K562 (cell line): ENCODE measurements around the gene TNC. TPM values are rescaled to one million over a fixed set of nuclear protein-coding genes. Genes with fewer than 3 reads are reported as not detected.

Experiments
- ATAC-seq: fragments of 200-7000 bp; cut with Tn5 transposase; 3 replicates; pipeline ENCODE4 v1.9.1; 2020; ENCODE audit warnings: moderate library complexity
- BruUV-seq: library from RNA; stranded (reverse); fragments of 400-500 nt; replicated peaks from 2 replicates; lab custom pipeline; 2021; lab: Mats Ljungman, UMichigan
- CTCF ChIA-PET: fragments of 300-600 bp; formaldehyde crosslinking; extraction: SDS; loops from one replicate; lab custom pipeline; 2021; ENCODE audit warnings: low intra/inter-chr PET ratio; lab: Yijun Ruan, JAX
- POLR2A ChIA-PET: fragments of 300-600, 350-650 bp; sonication (Branson Sonifier 250); formaldehyde crosslinking; extraction: SDS; loops from one replicate; lab custom pipeline; 2021; ENCODE audit warnings: antibody characterized with exemption, inconsistent platforms; lab: Yijun Ruan, JAX
- DNase-seq, 4 experiments: peaks; one replicate each; pipeline versions ENCODE4 v3.0.0 to v3.0.0-alpha.2; 2011 to 2018; ENCODE audit warnings: low spot score in 3 of 4, mixed read lengths in 3 of 4; ENCODE audit errors: extremely low read depth in 1 of 4
- FAIRE-seq: peaks from 2 replicates; lab custom pipeline; 2011; peaks lifted over from hg19 to GRCh38; lab: Jason Lieb, UNC
- H2AFZ ChIP-seq: 2 replicates; pipeline ENCODE4 v1.6.0; 2011; ENCODE audit warnings: low read depth, low read length, control low read depth, inconsistent platforms
- H3K27ac ChIP-seq: fragments of 200-600 bp; 3 replicates; pipeline ENCODE4 v1.8.0; 2011; ENCODE audit warnings: low read depth, mild to moderate bottlenecking, control low read depth, inconsistent platforms, low read length, moderate library complexity, mixed read lengths; ENCODE audit errors: extremely low read depth
- H3K27me3 ChIP-seq, 2 experiments: fragments of 300-600 bp in 1 of 2; 2 replicates in 1 of 2; 3 replicates in 1 of 2; pipeline versions ENCODE4 v1.6.0 to v1.8.0; 2011; ENCODE audit warnings: inconsistent platforms in 2 of 2, low read length in 2 of 2, mild to moderate bottlenecking in 1 of 2, mixed read lengths in 1 of 2, moderate library complexity in 1 of 2; ENCODE audit not compliant: control insufficient read depth in 2 of 2, insufficient read depth in 2 of 2
- H3K36me3 ChIP-seq: fragments of 300-600 bp; 3 replicates; pipeline ENCODE4 v1.8.0; 2011; ENCODE audit warnings: mild to moderate bottlenecking, low read length, inconsistent platforms; ENCODE audit not compliant: control insufficient read depth, insufficient read depth
- H3K4me1 ChIP-seq, 2 experiments: fragments of 200-600 bp in 1 of 2; replicated peaks in 1 of 2; 2 replicates in 1 of 2; 3 replicates in 1 of 2; pipeline versions ENCODE4 v1.5.1 to v1.8.0; 2011; ENCODE audit warnings: inconsistent platforms in 2 of 2, low read length in 2 of 2, mild to moderate bottlenecking in 1 of 2, mixed read lengths in 1 of 2, moderate library complexity in 1 of 2; ENCODE audit not compliant: control insufficient read depth in 2 of 2, insufficient read depth in 2 of 2
- H3K4me2 ChIP-seq: 2 replicates; pipeline ENCODE4 v1.6.1; 2011; ENCODE audit warnings: low read length, control low read depth, inconsistent platforms, mixed read lengths; ENCODE audit not compliant: insufficient read depth
- H3K4me3 ChIP-seq: fragments of 200-600 bp; sonication (generic), shearing (Covaris generic); 2 replicates; pipeline ENCODE4 v1.5.1; 2016; ENCODE audit warnings: control low read depth, inconsistent platforms
- H3K79me2 ChIP-seq: fragments of 200-600 bp; 3 replicates; pipeline ENCODE4 v1.8.0; 2011; ENCODE audit warnings: low read length, inconsistent platforms; ENCODE audit not compliant: control insufficient read depth, insufficient read depth
- H3K9ac ChIP-seq, 2 experiments: 2 replicates each; pipeline versions ENCODE4 v1.6.0 to v1.6.1; 2011; ENCODE audit warnings: low read depth in 2 of 2, low read length in 2 of 2, control low read depth in 1 of 2, inconsistent platforms in 1 of 2, mild to moderate bottlenecking in 1 of 2, mixed read lengths in 1 of 2; ENCODE audit not compliant: insufficient read depth in 1 of 2
- H3K9me1 ChIP-seq: one replicate; pipeline ENCODE4 v1.6.0; 2011; ENCODE audit warnings: inconsistent platforms, mild to moderate bottlenecking, low read length, moderate library complexity; ENCODE audit not compliant: control insufficient read depth, insufficient read depth
- H3K9me3 ChIP-seq: replicated peaks from 2 replicates; pipeline ENCODE4 v1.5.1; 2011; ENCODE audit warnings: low read depth, low read length, inconsistent platforms; ENCODE audit not compliant: control insufficient read depth, insufficient read depth
- H4K20me1 ChIP-seq: replicated peaks from 2 replicates; pipeline ENCODE4 v1.6.1; 2011; ENCODE audit warnings: low read length, inconsistent platforms, mixed read lengths; ENCODE audit not compliant: control insufficient read depth, insufficient read depth
- SAP30 ChIP-seq: fragments of 200-600 bp; sonication (generic); IDR thresholded peaks from 2 replicates; pipeline ENCODE4 v1.6.1; 2012; ENCODE audit warnings: borderline replicate concordance, low read depth, mild to moderate bottlenecking, moderate library complexity, low read length, control low read depth, inconsistent platforms; ENCODE audit not compliant: insufficient read depth, poor library complexity, severe bottlenecking
- SRF ChIP-seq, 2 experiments: fragments of 250-450, 450-650 bp in 1 of 2; sonication (Bioruptor Pico) in 1 of 2; sonication (generic) in 1 of 2; formaldehyde crosslinking; IDR thresholded peaks; 2 replicates each; pipeline versions ENCODE4 v1.5.0 to v1.5.1; 2020 to 2022; ENCODE audit warnings: mild to moderate bottlenecking in 1 of 2, missing genetic modification reagents in 1 of 2
- WGBS: fragments of 100-300 bp; shearing (Covaris generic); methylation state at CpG from one replicate; pipeline ENCODE4 v1.1.6; 2016; ENCODE audit warnings: low coverage, mixed read lengths; ENCODE audit not compliant: insufficient coverage; ENCODE audit errors: missing lambda C conversion rate; 5-methylcytosine and 5-hydroxymethylcytosine counted together
- in situ Hi-C: fragments of 300-500 bp; cut with MboI; formaldehyde crosslinking; loops from 4 replicates; pipeline ENCODE4 v1.15.0; 2018; ENCODE audit warnings: inconsistent platforms, mixed read lengths
- intact Hi-C: fragments of 100-400 bp; cut with micrococcal nuclease; formaldehyde crosslinking; loops from 2 replicates; pipeline ENCODE4 v1.14.2; 2022
- polyA plus RNA-seq, 8 experiments: library from polyadenylated mRNA; depleted of rRNA in 4 of 8; stranded (reverse) in 5 of 8; unstranded in 3 of 8; fragments of >200 nt; fragmentation: Nextera tagmentation in 2 of 8; fragmentation: Illumina TruSeq in 1 of 8; extraction: Ambion mirVana in 2 of 8; extraction: Trizol in 1 of 8; gene quantifications; 2 replicates each; pipeline versions ENCODE4 v1.2.1 to v1.2.3, GENCODE V29; 2011 to 2014; ENCODE audit warnings: inconsistent platforms in 1 of 8, missing spikeins in 1 of 8
- total RNA-seq, 7 experiments: library from RNA; depleted of rRNA in 6 of 7; stranded (reverse); fragments of >200 nt in 6 of 7; fragmentation: Illumina TruSeq in 2 of 7; extraction: Trizol in 2 of 7; gene quantifications; 2 replicates each; pipeline versions ENCODE4 v1.2.1 to v1.2.3, GENCODE V29; 2011 to 2021; ENCODE audit warnings: low replicate concordance in 1 of 7
- TF ChIP-seq, protein P1 (sequence below): IDR thresholded peaks from 3 replicates; pipeline ENCODE4 v1.6.1; 2011; ENCODE audit warnings: borderline replicate concordance, mild to moderate bottlenecking, moderate library complexity; ENCODE audit not compliant: insufficient read length; ENCODE audit errors: extremely low read depth
- TF ChIP-seq, protein P2 (sequence below): fragments of 250-450 bp; sonication (Bioruptor Pico); IDR thresholded peaks from 2 replicates; pipeline ENCODE4 v1.9.0; 2021; ENCODE audit warnings: mild to moderate bottlenecking

TNC gene
- total and polyA plus RNA-seq, 9 of the 15 experiments (the other 6 are each of a cell fraction or from before 2014, with no cell fraction given): under 0.01 to 0.29 TPM; not detected in 7

DNA sequence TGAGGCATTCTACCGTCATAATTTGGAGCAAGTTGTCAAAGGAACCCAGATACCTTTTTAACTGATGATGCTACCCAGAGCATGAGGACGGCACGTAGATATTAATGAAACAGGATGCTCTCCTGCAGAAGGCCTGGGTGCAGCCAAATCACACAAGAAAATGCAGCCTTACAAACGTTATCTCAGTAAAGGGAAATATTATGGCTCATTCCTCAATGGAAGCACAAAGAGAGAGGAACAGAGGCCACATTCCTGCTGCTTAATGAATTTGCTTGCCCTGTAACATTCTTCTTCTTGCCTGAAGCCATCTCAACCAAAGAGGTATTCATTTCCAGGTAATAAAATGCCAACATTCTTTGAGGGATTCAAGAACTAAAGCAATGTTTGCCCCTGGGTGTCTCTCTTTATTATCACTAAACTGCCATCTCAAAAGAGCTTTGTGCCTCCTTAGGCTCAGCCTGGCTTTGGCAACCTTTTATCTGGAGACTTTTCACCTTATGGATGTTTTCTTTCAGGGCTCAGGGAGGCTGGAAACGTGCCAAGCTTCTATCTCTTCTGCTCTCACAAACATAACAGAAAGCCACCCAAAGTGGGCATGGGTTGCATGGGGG, 92.9 kb downstream of the TNC start:
- Histone ChIP-seq H2AFZ (no peak overlapping the region), H3K4me1 (no peaks in the 10 kb centered on the region), H3K79me2 (no peaks in the 10 kb centered on the region), H3K36me3 (no peaks in the 10 kb centered on the region), H3K4me2 (no peak overlapping the region), H3K9me1 (no peaks in the 10 kb centered on the region), H3K27me3 (no peaks in the 10 kb centered on the region), H4K20me1 (no peaks in the 10 kb centered on the region), H3K4me3 (no peak overlapping the region), H3K9me3 (no peaks in the 10 kb centered on the region), H3K27ac (no peak overlapping the region), H3K9ac (no peak overlapping the region)
- ChIA-PET CTCF (no interaction called here), POLR2A (no interaction called here)
- WGBS: 1% methylated on average over 5 of the region's 5 CpGs
- no peak for ATAC-seq
- BruUV-seq: no TSS peak
- in situ Hi-C loops (no loop called here), intact Hi-C loops (no loop called here)
- TF ChIP-seq SRF (CRISPR knock-in tag; IDR thresholded peaks at IDR 0.05): no peak
- TF ChIP-seq, protein P1, sequence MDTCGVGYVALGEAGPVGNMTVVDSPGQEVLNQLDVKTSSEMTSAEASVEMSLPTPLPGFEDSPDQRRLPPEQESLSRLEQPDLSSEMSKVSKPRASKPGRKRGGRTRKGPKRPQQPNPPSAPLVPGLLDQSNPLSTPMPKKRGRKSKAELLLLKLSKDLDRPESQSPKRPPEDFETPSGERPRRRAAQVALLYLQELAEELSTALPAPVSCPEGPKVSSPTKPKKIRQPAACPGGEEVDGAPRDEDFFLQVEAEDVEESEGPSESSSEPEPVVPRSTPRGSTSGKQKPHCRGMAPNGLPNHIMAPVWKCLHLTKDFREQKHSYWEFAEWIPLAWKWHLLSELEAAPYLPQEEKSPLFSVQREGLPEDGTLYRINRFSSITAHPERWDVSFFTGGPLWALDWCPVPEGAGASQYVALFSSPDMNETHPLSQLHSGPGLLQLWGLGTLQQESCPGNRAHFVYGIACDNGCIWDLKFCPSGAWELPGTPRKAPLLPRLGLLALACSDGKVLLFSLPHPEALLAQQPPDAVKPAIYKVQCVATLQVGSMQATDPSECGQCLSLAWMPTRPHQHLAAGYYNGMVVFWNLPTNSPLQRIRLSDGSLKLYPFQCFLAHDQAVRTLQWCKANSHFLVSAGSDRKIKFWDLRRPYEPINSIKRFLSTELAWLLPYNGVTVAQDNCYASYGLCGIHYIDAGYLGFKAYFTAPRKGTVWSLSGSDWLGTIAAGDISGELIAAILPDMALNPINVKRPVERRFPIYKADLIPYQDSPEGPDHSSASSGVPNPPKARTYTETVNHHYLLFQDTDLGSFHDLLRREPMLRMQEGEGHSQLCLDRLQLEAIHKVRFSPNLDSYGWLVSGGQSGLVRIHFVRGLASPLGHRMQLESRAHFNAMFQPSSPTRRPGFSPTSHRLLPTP: no peak
- TF ChIP-seq, protein P2, sequence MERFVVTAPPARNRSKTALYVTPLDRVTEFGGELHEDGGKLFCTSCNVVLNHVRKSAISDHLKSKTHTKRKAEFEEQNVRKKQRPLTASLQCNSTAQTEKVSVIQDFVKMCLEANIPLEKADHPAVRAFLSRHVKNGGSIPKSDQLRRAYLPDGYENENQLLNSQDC (CRISPR knock-in tag): no peak
- TF ChIP-seq SAP30: no peak
- DNase-seq: no peak
- FAIRE-seq: no peak
